ENCODE data around the gene GABRE.

DNA sequence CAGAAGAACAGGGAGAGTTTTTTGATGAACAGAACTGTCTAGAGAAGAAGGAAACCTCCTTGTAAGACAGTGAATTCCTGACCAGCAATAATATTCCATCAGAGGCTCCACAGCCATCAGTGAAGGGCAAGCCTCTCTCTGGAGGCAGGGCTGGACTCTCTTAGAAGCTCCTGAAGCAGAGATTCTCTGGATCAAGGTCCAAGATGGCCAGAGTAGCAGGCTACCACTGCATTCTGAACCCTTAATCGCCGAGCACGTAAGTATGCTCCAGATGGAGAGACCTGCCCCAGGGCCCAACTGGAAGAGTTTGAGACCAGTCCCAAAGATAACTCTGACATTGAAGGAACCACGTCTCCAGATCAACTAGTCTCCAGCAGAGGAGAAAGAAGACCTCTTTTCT is 16.4 kb downstream of the GABRE start:
- TF ChIP-seq POLR2AphosphoS5 (IDR thresholded peaks at IDR 0.05; ENCODE audit: low read depth, low read length) (no peak), TAF1 (IDR thresholded peaks at IDR 0.05; ENCODE audit: borderline replicate concordance, insufficient read depth, low read length) (no peak), SIN3A (IDR thresholded peaks at IDR 0.05; ENCODE audit: borderline replicate concordance, insufficient read depth, low read length) (no peak)
- TF ChIP-seq, protein P1, sequence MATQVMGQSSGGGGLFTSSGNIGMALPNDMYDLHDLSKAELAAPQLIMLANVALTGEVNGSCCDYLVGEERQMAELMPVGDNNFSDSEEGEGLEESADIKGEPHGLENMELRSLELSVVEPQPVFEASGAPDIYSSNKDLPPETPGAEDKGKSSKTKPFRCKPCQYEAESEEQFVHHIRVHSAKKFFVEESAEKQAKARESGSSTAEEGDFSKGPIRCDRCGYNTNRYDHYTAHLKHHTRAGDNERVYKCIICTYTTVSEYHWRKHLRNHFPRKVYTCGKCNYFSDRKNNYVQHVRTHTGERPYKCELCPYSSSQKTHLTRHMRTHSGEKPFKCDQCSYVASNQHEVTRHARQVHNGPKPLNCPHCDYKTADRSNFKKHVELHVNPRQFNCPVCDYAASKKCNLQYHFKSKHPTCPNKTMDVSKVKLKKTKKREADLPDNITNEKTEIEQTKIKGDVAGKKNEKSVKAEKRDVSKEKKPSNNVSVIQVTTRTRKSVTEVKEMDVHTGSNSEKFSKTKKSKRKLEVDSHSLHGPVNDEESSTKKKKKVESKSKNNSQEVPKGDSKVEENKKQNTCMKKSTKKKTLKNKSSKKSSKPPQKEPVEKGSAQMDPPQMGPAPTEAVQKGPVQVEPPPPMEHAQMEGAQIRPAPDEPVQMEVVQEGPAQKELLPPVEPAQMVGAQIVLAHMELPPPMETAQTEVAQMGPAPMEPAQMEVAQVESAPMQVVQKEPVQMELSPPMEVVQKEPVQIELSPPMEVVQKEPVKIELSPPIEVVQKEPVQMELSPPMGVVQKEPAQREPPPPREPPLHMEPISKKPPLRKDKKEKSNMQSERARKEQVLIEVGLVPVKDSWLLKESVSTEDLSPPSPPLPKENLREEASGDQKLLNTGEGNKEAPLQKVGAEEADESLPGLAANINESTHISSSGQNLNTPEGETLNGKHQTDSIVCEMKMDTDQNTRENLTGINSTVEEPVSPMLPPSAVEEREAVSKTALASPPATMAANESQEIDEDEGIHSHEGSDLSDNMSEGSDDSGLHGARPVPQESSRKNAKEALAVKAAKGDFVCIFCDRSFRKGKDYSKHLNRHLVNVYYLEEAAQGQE (IDR thresholded peaks at IDR 0.05; ENCODE audit: insufficient read depth in 1 of 2, low read depth in 2 of 2, low read length in 2 of 2): no peak

Measured in PFSK-1 (cell line).